ENCODE measurements around the gene PLXDC1.

DNA sequence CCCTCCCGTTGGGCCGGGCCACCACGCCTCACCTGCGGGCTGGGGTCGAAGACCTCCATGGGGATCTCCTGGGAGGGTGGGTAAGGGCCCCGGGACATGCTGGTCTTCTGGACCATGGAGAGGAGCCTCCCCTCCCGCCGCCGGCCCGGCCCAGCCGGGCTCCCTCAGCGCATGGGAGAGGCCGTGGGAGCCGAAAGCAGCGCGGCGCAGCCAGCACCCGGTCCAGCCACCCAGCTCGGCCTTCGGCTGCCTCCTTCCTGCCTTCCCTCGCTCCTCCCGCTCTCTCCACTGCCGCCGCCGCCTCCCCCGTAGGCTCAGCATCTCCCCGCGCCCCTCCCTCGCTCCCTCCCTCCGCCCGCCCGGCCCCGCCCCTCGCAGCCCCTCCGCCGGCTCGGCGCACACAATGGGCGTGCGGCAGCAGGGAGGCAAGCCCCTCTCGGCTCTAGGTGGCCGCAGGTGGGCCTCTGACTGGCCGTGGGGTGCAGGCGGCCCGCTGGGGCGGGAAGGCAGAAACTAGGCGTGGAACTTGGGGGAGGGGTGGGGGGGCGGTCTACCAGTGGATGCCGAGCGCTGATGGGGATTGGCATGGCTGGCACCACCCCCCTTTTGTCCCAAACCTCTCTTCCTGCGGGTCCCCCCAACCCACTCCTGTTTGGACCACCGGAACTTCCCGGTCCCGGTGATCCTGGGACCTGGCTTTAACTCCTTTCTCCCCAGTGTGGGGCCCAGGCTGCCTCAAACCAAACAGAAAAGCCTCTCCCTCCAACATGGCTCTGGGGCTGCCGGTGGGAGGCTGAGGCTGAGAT, 46.1 kb upstream of the PLXDC1 start, which contains the start of gene CACNB1:
- TF ChIP-seq, protein P1, sequence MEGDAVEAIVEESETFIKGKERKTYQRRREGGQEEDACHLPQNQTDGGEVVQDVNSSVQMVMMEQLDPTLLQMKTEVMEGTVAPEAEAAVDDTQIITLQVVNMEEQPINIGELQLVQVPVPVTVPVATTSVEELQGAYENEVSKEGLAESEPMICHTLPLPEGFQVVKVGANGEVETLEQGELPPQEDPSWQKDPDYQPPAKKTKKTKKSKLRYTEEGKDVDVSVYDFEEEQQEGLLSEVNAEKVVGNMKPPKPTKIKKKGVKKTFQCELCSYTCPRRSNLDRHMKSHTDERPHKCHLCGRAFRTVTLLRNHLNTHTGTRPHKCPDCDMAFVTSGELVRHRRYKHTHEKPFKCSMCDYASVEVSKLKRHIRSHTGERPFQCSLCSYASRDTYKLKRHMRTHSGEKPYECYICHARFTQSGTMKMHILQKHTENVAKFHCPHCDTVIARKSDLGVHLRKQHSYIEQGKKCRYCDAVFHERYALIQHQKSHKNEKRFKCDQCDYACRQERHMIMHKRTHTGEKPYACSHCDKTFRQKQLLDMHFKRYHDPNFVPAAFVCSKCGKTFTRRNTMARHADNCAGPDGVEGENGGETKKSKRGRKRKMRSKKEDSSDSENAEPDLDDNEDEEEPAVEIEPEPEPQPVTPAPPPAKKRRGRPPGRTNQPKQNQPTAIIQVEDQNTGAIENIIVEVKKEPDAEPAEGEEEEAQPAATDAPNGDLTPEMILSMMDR (IDR thresholded peaks at IDR 0.05) = no peak
- TF ChIP-seq POLR2A (IDR thresholded peaks at IDR 0.05) = peak in 1 of 2 donors; percentile 67
